ENCODE results near the gene PPARD.
"Not testable (repeated sequence)": the region's sequence is repeated elsewhere in the genome, so short reads cannot be mapped to it uniquely, and the experiment has no call there.

The PPARD gene

GRCh38 chr6:35311390-35312075, 30.8 kb upstream of the PPARD start:
- FAIRE-seq = peak; percentile 44

GRCh38 chr6:35312076-35312800, 30.1 kb upstream of the PPARD start:
- DNase-seq (ENCODE audit: extremely low spot score, insufficient read length, low read depth) (no peak), FAIRE-seq (no peak)

More at GRCh38 chr6:35311390-35312075, 30.8 kb upstream of the PPARD start:
- DNase-seq (ENCODE audit: extremely low spot score, insufficient read length, low read depth) = no peak

GRCh38 chr6:35312807-35313206, 29.6 kb upstream of the PPARD start:
- DNase-seq (ENCODE audit: extremely low spot score, insufficient read length, low read depth) (no peak), FAIRE-seq (no peak)

GRCh38 chr6:35317483-35318195, 24.7 kb upstream of the PPARD start:
- DNase-seq (ENCODE audit: extremely low spot score, insufficient read length, low read depth) = no peak
- no peak for FAIRE-seq

GRCh38 chr6:35318196-35319171, 23.9 kb upstream of the PPARD start:
- FAIRE-seq (no peak), DNase-seq (ENCODE audit: extremely low spot score, insufficient read length, low read depth) (no peak)

- FAIRE-seq = no peak
- DNase-seq (ENCODE audit: extremely low spot score, insufficient read length, low read depth) = no peak
Observed at GRCh38 chr6:35319346-35320030, 22.9 kb upstream of the PPARD start.

GRCh38 chr6:35320031-35320410, 22.3 kb upstream of the PPARD start:
- no peak for FAIRE-seq
- DNase-seq (ENCODE audit: extremely low spot score, insufficient read length, low read depth) = no peak

GRCh38 chr6:35321091-35321490, 21.3 kb upstream of the PPARD start:
- FAIRE-seq = no peak
- no peak for DNase-seq (ENCODE audit: extremely low spot score, insufficient read length, low read depth)

GRCh38 chr6:35327349-35328027, 14.9 kb upstream of the PPARD start:
- FAIRE-seq (peak; percentile 55), DNase-seq (ENCODE audit: extremely low spot score, insufficient read length, low read depth) (peak; percentile 54)

- DNase-seq (ENCODE audit: extremely low spot score, insufficient read length, low read depth) = no peak
- no peak for FAIRE-seq
Observed at GRCh38 chr6:35328108-35328723, 14.1 kb upstream of the PPARD start.

GRCh38 chr6:35328965-35329364, 13.4 kb upstream of the PPARD start:
- DNase-seq (ENCODE audit: extremely low spot score, insufficient read length, low read depth); FAIRE-seq: not testable (repeated sequence)

GRCh38 chr6:35330541-35331119, 11.7 kb upstream of the PPARD start:
- no peak for FAIRE-seq
- DNase-seq (ENCODE audit: extremely low spot score, insufficient read length, low read depth) = no peak

GRCh38 chr6:35332074-35332887, 10.1 kb upstream of the PPARD start:
- not testable (repeated sequence) for FAIRE-seq; DNase-seq (ENCODE audit: extremely low spot score, insufficient read length, low read depth)

- DNase-seq (ENCODE audit: extremely low spot score, insufficient read length, low read depth) (no peak), FAIRE-seq (no peak)
Observed at GRCh38 chr6:35341557-35341956, 801 bp upstream of the PPARD start.

GRCh38 chr6:35343092-35343834, 905 bp downstream of the PPARD start:
- DNase-seq (ENCODE audit: extremely low spot score, insufficient read length, low read depth) (no peak), FAIRE-seq (no peak)

GRCh38 chr6:35343835-35344550, 1.6 kb downstream of the PPARD start:
- DNase-seq (ENCODE audit: extremely low spot score, insufficient read length, low read depth) (no peak), FAIRE-seq (no peak)

Measured in GM18507 (cell line).